CD4-positive, alpha-beta T cell (primary cell): Measurements from ENCODE around the gene INPP4A. TPM values are rescaled to one million over a fixed set of nuclear protein-coding genes. Genes with fewer than 3 reads are reported as not detected.

Experiments
- ATAC-seq: fragments of 200-7000 bp; cut with Tn5 transposase; one replicate; pipeline ENCODE4 v1.10.0; 2022; ENCODE audit warnings: mild to moderate bottlenecking; ENCODE audit not compliant: poor library complexity
- CTCF ChIA-PET: fragments of 350-600 bp; sonication (Branson Sonifier 250); formaldehyde crosslinking; loops from one replicate; lab custom pipeline; 2021; ENCODE audit warnings: antibody characterized with exemption, inconsistent platforms; lab: Charles Lee
- POLR2A ChIA-PET: fragments of 350-600 bp; sonication (Branson Sonifier 250); formaldehyde crosslinking; loops from one replicate; lab custom pipeline; 2021; ENCODE audit warnings: antibody characterized with exemption, inconsistent platforms; lab: Charles Lee
- DNase-seq, 14 experiments: peaks; one replicate each; pipeline ENCODE4 v3.0.0-alpha.2; 2013 to 2020; ENCODE audit warnings: mixed read lengths in 2 of 14
- H3K27ac ChIP-seq, 2 donors: one replicate each; pipeline versions ENCODE4 v1.5.1 to v1.7.0; 2013; ENCODE audit warnings: low read length in 2 of 2, low read depth in 1 of 2, mild to moderate bottlenecking in 1 of 2
- H3K27me3 ChIP-seq, 2 experiments: 1 replicate in 1 of 2; 2 replicates in 1 of 2; pipeline versions ENCODE4 v1.6.1 to v1.7.0; 2013; ENCODE audit warnings: low read length in 2 of 2, control low read depth in 1 of 2, mild to moderate bottlenecking in 1 of 2, moderate library complexity in 1 of 2; ENCODE audit not compliant: insufficient read depth in 2 of 2, control insufficient read depth in 1 of 2
- H3K36me3 ChIP-seq: one replicate; pipeline ENCODE4 v1.6.1; 2013; ENCODE audit warnings: low read length, control low read depth; ENCODE audit not compliant: insufficient read depth
- H3K4me1 ChIP-seq: one replicate; pipeline ENCODE4 v1.6.1; 2013; ENCODE audit warnings: low read length, control low read depth; ENCODE audit not compliant: insufficient read depth
- H3K4me3 ChIP-seq: one replicate; pipeline ENCODE4 v1.5.1; 2013; ENCODE audit warnings: mild to moderate bottlenecking, low read length, moderate library complexity
- H3K9me3 ChIP-seq, 2 experiments: 1 replicate in 1 of 2; 2 replicates in 1 of 2; pipeline versions ENCODE4 v1.6.1 to v1.7.0; 2013; ENCODE audit warnings: low read length in 2 of 2, mild to moderate bottlenecking in 2 of 2, control low read depth in 1 of 2, moderate library complexity in 1 of 2; ENCODE audit not compliant: control insufficient read depth in 1 of 2, insufficient read depth in 1 of 2
- H3K27ac Mint-ChIP-seq: one replicate; pipeline ENCODE4 v1.8.0; 2020; ENCODE audit warnings: mixed read lengths
- H3K27me3 Mint-ChIP-seq: one replicate; pipeline ENCODE4 v1.8.0; 2021; ENCODE audit warnings: mixed read lengths
- H3K36me3 Mint-ChIP-seq: one replicate; pipeline ENCODE4 v1.8.0; 2021; ENCODE audit warnings: low read depth, mixed read lengths
- H3K4me1 Mint-ChIP-seq: one replicate; pipeline ENCODE4 v1.8.0; 2021; ENCODE audit warnings: low read depth, mixed read lengths
- H3K4me3 Mint-ChIP-seq: one replicate; pipeline ENCODE4 v1.8.0; 2020; ENCODE audit warnings: mild to moderate bottlenecking, mixed read lengths
- H3K9me3 Mint-ChIP-seq: one replicate; pipeline ENCODE4 v1.8.0; 2020; ENCODE audit warnings: mixed read lengths
- CTCF ChIP-seq: fragments of 200-600 bp; IDR thresholded peaks from one replicate; pipeline ENCODE4 v1.8.0; 2022; ENCODE audit warnings: antibody characterized with exemption, mild to moderate bottlenecking
- intact Hi-C, 2 experiments: fragments of 100-400 bp; cut with DNase I in 1 of 2; cut with micrococcal nuclease in 1 of 2; formaldehyde crosslinking; loops; one replicate each; pipeline versions ENCODE4 v1.15.1 to v1.9.0; 2023 to 2025; cut with DNase I, micrococcal nuclease
- total RNA-seq, 174 experiments: library from RNA in 2 of 174; stranded (reverse) in 2 of 174; gene quantifications; one replicate each; pipeline ENCODE4 v1.2.3 and lab custom pipeline; 2021 to 2026

Gene INPP4A
- total RNA-seq, 2 experiments from 2014 or later = 86.4 to 89.2 TPM

GRCh38 chr2:98580656-98581284 lies 136.1 kb downstream of the INPP4A start:
- Histone ChIP-seq H3K27ac (no peak overlapping the region), H3K4me3 (no peak overlapping the region), H3K27me3 (no peaks in the 10 kb centered on the region), H3K36me3 (peaks cover 97% of the 10 kb centered on the region), H3K9me3 (no peaks in the 10 kb centered on the region), H3K4me1 (no peaks in the 10 kb centered on the region)
- Mint-ChIP-seq H3K9me3 (no peaks in the 10 kb centered on the region), H3K4me3 (no peak overlapping the region), H3K36me3 (peaks cover 94% of the 10 kb centered on the region), H3K27ac (no peak overlapping the region), H3K4me1 (no peaks in the 10 kb centered on the region), H3K27me3 (no peaks in the 10 kb centered on the region)
- intact Hi-C loops = no loop called here
- TF ChIP-seq CTCF = no peak
- no peak for ATAC-seq
- POLR2A ChIA-PET = no interaction called here
- CTCF ChIA-PET = interaction anchor here (1.2 kb wide), 1 partner anchor 257 kb away, joined by 6 read pairs; no protein-coding TSS in a partner anchor
- DNase-seq = no peak

GRCh38 chr2:98582523-98582922 lies 137.9 kb downstream of the INPP4A start:
- intact Hi-C loops = no loop called here
- Histone ChIP-seq H3K27ac (no peak overlapping the region), H3K9me3 (no peaks in the 10 kb centered on the region), H3K36me3 (peaks cover 96% of the 10 kb centered on the region), H3K4me1 (no peaks in the 10 kb centered on the region), H3K27me3 (no peaks in the 10 kb centered on the region), H3K4me3 (no peak overlapping the region)
- Mint-ChIP-seq H3K27me3 (no peaks in the 10 kb centered on the region), H3K36me3 (peaks cover 94% of the 10 kb centered on the region), H3K27ac (no peak overlapping the region), H3K4me3 (no peak overlapping the region), H3K9me3 (no peaks in the 10 kb centered on the region), H3K4me1 (peaks cover 3% of the 10 kb centered on the region)
- ATAC-seq (no peak), DNase-seq (no peak)
- TF ChIP-seq CTCF = no peak
- ChIA-PET CTCF (no interaction called here), POLR2A (no interaction called here)

DNA sequence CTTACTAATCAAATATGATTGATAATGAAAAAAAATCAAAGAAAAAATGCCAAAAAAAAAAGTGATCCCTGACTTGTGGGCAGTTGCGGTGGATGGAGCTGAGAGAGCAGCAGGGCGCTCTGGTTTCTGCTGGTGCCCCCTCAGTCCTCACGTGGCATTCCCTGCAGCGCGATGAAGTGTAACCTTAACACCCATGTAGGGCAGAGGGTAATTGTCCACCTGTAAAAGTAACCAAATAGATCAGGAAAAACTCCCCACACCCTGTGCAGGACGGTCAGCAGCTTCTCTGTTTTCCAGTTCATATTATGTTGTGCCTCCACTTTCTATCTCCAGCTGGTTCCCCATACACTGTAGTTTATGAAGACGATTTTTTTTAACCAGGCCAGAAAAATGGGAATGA lies 138.6 kb downstream of the INPP4A start:
- Mint-ChIP-seq H3K27me3 (no peaks in the 10 kb centered on the region), H3K4me1 (peaks cover 5% of the 10 kb centered on the region), H3K36me3 (peaks cover 94% of the 10 kb centered on the region), H3K4me3 (no peak overlapping the region), H3K9me3 (no peaks in the 10 kb centered on the region), H3K27ac (no peak overlapping the region)
- TF ChIP-seq CTCF = no peak
- Histone ChIP-seq H3K27me3 (no peaks in the 10 kb centered on the region), H3K27ac (no peak overlapping the region), H3K4me3 (no peak overlapping the region), H3K9me3 (no peaks in the 10 kb centered on the region), H3K4me1 (no peaks in the 10 kb centered on the region), H3K36me3 (peaks cover 95% of the 10 kb centered on the region)
- POLR2A ChIA-PET = no interaction called here
- DNase-seq (no peak), ATAC-seq (no peak)
- intact Hi-C loops = no loop called here
- CTCF ChIA-PET = no interaction called here
